GM19023 (cell line): ENCODE data around the gene CARS1.
"Not testable (repeated sequence)": the region's sequence is repeated elsewhere in the genome, so short reads cannot be mapped to it uniquely, and the experiment has no call there.

ENCODE experiments used
- ATAC-seq: cut with Tn5 transposase; IDR thresholded peaks from one replicate; pipeline ENCODE4 v1.9.1; 2021; ENCODE audit warnings: mild to moderate bottlenecking, moderate library complexity; ENCODE audit not compliant: unreplicated experiment

CARS1 gene

DNA sequence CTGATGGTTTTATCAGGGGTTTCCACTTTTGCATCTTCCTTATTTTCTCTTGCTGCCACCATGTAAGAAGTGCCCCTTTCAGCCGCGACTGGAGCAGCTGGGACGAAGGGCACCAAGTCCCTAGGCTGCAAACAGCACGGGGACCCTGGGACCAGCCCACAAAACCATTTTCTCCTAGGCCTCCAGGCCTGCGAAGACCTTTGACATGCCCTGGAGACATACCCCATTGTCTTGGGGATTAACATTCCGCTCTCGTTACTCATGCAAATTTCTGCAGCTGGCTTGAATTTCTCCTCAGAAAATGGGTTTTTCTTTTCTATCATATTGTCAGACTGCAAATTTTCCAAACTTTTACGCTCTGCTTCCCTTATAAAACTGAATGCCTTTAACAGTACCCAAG is 6.7 kb upstream of the CARS1 start:
- ATAC-seq = not testable (repeated sequence)

DNA sequence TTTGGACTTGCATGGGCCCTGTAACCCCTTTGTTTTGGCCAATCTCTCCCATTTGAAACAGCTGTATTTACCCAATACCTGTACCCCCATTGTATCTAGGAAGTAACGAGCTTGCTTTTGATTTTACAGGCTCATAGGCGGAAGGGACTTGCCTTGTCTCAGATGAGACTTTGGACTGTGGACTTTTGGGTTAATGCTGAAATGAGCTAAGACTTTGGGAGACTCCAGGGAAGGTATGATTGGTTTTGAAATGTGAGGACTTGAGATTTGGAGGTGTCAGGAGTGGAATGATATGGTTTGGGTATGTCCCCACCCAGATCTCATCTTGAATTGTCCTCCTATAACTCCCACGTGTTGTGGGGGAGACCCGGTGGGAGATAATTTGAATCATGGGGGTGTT is 6.2 kb upstream of the CARS1 start:
- ATAC-seq = not testable (repeated sequence)

DNA sequence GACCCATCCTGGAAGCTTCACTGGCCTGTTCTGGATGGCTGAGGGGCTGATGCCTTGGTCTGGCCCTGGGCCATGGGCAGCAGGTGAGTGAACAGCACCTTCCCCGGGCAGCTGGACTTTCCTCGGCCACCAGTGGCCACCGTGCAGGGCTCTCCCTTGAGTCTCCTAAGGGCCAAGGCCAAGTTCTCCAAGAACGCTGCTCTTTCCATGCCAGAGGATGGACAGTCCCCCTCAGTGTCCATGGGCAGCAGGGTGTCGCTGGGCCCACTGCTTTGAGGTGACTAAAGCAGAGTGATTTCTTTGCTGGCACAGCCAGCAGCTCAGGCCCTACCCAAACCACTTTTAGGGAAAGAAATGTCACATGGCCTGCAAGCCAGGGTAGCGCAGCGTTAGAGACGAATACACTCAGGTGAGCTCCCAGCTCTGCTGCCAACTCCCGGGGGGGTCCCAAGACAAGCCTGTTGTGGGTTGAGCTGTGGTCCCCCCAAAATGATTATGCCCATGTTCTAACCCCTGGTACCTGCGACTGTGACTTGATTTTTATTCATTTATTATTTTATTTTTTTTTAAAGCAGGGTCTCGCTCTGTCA is 3.3 kb upstream of the CARS1 start:
- ATAC-seq = no peak

DNA sequence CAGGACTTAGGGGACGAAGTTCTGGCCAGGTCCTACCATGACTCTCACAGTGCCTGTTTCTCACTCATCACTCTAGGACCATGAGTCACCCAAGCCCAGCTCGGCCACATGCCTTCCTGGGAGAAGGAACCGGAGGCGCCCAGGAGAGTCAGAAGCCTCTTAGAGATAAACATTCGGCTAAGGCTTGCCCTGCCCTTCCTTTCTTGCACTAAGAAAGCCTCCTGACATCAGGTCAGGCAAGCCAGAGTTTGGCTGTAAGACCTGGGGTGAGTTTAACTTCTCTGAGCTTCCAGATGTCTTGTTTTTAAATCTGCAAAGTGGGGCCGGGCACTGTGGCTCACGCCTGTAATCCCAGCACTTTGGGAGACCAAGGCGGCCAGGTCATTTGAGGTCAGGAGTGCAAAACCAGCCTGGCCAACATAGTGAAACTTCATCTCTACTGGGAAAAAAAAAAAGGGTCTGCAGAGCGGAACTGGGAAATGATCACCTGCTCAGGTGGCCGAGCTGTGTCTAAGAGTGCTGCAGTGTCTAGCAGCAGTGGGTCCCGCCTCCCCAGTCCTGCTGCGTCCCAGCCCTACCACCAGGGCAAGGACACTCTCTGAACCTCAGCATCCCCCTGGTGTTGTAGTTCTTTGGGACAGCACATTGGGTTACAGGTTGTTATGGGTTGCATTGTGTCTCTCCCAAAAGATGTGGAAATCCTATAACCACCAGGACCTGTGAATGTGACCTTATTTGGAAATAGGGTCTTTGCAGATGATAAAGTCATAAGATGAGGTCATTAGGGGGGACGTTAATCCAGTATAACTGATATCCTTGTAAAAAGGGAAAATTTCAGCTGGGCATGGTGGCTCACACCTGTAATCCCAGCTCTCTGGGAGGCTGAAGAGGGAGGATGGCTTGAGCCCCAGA is 1.8 kb upstream of the CARS1 start:
- ATAC-seq = no peak

DNA sequence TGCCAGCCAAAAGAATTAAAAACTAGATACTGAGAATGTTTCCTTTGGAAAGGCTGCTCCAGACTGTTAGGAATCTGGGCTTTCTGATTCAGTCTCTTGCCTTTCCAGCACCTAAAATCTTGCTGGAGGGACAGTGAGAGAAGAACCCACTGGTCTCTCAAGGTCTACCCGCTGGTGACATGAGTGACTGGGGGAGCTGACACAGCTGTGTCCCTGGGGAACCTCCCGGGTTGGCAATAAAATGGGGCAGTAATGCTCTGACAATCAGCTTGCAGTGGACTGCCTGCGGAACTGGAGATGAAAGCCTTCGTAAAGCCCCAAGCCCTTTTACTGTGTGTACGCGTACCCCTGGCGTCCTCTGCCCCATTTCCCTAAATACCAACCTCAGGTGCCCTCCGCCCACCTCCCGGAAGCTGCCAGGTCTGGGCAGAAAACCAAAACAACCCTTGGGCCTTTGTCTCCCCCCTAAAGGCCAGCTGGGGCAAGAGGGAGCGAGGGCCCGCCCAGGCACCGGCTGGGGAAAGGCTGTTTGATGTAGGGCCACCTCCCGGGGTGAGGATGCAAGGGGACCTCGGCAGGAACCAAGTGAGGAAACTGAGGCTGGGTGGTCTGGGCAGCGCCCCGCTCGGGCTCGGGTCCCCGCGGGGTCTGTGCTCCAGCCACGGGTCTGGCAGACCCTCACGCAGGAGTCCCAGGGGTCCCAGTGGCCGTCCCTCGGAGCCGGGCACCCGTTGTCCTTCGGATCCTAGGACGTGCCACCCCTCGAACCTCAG is 741 bp downstream of the CARS1 start:
- ATAC-seq = peak; percentile 15

DNA sequence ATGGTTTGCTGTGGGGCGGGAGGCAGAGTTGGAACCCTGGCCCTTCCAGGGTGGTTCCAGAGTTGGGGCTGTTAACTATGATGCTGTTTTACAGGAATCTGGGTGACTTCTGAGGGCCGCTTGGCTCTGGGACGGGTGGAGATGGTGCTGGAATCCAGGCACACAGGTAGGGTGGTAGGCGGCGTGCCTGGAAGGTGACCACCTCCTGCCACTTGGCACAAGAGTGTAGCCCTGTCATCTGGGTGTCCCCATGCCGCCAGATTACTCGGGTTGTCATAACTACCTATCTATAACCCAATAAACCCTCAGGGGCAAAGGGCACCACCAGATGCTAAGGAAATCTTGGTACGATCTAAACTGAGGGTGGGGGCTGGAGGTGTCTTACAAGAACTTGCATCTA is 1.3 kb downstream of the CARS1 start:
- no peak for ATAC-seq

DNA sequence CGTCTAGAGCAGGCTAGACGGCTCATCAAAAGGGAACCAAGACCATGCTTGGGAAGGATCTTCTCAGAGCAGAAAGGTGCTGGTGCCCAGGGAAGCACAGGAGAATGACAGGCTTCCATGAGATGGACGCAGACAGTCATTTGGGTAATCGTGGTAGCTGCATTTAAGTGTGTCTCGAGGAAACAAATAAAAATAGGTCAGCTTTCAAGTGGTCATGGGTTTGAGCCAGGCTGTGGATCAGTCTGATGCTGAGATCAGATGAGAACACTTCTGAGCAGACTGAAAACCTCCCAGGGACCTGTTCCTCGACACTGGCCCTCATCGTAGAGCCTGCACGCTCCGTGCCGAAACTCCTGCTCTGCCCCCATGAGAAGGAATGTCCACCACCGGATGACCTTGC is 4.7 kb downstream of the CARS1 start:
- ATAC-seq = no peak

DNA sequence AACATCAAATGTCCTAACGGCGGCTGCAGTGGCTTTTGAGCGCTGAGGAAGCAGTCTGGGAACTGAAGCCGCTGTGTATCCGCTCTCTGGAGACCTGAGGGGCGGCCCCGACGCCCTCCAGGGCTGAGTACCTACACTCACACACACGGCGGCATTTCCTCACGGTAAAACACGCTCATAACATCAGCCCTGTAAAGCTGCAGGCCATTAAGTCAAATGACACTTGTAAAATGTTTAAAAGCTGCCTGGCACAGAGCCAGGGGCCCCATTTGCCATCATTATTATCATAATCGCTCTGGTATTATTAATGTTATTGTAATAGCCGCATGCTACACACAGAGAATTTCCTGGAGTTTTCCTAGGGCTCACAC is 5.1 kb downstream of the CARS1 start:
- ATAC-seq = no peak

DNA sequence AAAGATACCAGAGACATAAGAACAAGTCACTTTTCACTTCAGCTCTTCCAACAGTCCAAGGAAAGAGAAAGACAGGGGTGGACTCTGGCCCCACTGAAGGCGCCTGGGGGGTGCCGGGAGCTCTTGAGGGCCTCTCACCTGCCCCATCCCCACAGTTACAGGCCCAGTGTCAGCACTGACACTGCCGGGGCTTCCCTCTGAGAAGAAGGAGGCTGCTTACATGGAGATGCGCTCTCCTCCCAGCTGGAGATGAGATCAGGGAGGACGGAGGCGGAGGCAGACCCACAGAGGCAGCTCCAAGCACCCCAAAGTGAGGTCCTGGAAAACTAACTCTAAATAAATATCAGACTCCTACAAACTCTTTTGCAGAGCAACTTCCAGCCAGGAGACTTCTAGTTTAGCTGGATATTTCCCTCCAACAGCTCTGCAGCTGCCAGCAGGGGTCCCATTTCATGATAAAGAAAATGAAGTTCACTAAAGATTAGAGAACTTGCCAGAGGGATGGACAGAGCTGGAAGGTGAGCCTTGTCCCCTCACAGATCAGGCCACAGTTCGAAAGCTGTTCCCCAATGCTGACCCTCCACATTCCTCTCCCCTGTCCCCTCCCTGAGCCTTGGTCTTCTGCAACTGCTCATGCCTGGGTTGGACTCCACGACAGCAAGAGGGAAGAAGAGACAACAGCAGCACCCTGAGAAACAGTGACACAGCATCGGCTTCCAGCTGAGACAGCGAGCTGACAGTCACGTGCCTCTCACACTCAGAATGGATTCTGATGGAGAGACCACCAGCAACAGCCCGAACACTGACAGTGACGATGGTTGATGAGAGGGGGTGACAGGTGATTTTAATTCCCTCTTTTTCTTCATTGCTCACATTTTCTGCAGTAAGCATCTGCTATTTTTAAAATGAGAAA is 5.8 kb downstream of the CARS1 start:
- ATAC-seq = no peak

DNA sequence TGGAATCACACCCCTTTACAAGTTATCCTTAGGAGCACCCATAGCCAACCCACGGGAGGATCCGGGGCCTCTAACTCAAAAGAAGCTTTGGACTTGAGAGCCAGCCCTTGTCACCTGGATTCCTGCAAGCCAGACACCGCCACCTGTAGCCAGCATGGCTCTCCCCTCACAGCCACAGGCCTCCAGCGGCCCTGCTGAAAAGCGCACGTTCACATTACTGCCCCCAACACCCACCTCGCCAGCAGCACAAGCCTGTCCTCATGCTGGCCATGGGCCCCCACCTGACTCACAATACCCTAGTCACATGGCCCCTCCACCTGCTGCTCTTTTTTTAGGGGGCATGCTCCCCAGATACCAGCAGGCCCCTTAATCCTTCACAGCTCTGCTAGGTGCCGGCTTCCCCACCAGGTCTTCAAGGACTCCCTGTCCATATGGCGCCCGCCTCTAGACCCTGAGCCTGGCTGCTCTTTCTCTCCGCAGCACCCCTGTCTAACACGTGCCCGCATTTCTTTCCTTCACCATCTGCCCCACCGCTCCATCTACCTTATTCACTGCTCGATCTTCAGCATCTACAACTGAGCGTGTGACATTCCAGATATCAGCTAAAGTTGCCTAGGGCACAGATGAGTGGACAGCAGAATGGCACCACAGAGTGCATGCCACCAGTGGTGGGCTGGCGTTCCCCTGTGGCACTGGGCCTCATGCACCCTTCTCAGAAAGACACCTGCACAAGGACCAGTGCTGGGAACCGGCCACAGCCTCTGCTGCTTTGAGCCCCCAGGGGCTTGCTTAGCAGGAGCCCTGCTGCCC is 6.6 kb downstream of the CARS1 start:
- no peak for ATAC-seq

DNA sequence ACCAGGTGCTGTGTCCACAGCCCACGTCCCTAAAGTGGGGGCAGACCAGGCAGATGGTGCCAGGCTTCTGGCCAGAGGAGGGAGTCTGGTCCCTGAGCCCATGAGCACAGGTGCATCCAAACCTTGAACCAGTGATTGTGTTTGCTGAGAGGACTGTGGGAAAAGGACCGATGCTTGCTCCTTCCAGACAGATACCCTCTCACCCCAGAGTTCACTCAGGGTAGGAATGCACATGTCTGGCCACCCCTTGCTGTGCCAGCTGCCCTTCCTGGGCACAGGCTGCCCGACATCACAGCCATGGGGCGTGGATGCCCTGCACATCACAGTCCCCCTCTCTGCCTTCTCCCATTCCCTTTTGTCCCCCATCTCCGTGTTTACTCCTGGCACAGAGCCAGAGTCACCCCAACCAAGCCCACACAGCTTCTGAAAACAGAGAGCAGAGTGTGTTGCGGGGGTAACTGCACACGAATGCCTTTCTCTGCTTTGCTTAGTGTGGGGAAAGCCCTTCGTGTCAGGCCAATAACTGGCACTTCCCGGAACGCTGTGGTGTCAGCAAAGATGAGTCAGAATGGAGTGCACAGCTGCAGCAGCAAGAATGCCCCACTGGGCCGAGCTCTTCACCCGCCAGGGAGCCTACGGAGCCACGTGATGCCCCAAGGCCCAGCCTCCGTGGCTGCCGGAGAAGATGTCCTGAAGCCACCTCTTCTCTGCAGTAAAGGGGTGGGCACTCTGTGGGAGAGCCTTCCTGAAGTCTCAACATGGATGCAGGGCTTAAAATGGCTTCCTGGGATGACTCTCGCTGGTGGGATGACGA is 7.6 kb downstream of the CARS1 start:
- peak; percentile 94 for ATAC-seq

DNA sequence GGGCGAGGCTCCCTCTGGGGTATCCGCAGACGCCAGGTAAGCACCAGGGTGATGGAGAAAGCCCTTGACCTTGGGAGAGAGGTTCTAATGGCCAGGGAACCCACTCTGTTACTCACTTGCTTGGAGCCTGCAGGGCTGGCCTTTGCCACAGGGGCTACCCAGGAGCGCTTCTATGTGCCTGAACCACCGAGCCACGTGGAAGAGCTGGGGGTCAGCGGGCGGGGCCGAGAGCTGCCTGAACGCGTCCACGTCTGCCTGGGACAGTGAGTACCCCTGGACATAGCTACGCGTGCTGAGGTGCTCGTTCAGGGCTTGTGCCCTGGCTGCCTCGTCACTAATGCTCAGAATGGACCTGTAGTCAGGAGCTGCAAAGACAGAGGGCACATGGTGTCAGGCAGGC is 9.6 kb downstream of the CARS1 start:
- ATAC-seq = no peak

DNA sequence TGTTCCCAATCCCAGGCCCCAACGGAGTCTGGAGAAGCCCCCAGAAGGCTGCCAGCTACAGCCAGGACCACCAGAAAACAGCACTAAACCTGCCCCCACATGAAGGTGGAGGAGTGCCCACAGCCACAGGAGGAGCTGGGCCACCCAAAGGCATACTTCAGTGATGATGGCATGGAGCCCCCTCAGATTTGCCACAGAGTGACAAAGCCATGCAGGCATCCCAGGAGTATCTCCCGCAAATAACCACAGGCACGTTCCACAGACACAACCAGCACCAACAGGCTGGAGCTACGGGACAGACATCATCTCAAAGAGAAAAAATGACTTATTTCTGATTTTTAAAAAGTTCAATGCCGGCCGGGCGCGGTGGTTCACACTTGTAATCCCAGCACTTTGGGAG is 10.6 kb downstream of the CARS1 start:
- no peak for ATAC-seq

DNA sequence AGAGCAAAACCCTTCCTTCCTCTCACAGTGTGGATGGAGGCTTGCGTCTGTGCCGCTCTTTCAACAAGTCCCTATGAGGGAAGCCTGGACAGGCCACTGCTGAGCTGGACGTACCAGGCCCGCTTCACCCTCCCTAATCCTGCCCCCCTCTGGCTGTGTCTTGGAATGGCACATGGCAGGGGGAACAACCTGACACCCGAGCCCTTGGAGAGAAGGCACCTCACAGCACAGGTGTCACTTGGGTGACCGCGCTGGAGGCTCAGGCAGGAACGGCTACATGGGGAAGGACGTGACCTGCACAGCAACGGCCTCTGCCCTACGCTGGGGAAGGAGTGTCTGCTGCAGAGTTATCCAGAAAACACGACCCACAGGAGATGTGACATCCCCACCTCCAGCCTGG is 11.0 kb downstream of the CARS1 start:
- no peak for ATAC-seq

DNA sequence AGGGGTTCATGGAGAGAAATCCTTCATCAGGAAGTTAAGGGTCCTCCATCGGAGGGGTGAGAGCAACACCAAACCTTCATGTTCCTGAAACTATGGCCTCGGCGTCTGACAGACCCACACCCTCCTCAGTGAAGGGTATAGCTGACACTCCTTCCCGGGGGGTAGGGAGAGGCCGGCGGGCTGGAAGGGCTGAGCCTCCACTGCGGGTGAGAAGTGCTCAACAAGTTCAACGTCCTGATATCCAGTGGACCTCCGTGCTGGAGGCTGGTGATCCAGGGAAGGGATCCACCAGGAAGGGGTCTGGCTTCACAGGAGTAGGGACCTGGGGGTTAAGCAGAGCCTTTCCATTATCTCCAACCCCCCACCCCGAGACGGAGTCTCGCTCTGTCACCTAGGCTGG is 12.3 kb downstream of the CARS1 start:
- ATAC-seq = no peak

DNA sequence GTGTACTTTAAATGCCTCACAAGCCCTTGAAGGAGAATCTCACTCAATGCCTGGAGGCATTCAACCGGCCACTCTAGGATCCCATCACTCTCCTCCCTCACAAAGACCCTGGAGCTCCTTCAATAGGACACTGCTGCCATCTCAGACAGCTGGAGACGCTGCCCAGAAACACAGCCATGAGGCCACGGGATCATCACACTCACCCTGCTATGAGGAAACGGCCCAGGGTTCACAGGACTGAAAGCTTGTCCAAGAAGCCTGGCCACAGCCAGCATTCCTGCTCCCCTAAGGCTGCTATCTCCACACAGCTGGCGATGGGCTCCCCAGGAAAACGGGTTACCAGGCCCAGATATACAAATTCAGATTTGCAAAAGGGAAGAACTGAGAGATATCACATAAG is 13.2 kb downstream of the CARS1 start:
- ATAC-seq = no peak

DNA sequence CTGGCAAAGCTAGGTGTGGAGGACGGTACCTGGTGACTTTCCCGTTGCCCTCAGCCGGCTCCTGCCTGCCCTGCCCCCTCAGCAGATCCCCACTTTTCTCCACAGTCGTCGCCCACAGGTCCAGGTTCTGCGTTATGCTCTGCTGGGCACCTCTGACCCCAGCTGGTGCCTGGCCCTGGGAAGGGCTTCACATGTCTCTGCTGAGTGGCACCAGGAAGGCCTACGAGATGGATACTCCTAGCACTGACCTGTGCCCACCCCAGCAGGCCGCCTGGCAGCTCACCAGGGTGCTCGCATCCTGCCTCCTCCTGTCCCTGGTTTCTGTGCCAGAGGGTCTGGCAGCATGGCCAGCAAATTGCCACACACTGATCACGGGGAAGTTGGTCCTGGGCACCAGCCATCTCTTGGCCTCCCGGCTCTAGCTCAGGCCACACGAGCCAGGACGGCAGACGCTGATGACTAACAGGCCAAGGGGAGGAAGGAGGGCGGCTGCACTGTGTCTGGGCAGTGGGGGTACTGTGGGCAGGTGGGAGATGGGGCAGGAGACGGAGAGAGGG is 13.8 kb downstream of the CARS1 start:
- no peak for ATAC-seq

DNA sequence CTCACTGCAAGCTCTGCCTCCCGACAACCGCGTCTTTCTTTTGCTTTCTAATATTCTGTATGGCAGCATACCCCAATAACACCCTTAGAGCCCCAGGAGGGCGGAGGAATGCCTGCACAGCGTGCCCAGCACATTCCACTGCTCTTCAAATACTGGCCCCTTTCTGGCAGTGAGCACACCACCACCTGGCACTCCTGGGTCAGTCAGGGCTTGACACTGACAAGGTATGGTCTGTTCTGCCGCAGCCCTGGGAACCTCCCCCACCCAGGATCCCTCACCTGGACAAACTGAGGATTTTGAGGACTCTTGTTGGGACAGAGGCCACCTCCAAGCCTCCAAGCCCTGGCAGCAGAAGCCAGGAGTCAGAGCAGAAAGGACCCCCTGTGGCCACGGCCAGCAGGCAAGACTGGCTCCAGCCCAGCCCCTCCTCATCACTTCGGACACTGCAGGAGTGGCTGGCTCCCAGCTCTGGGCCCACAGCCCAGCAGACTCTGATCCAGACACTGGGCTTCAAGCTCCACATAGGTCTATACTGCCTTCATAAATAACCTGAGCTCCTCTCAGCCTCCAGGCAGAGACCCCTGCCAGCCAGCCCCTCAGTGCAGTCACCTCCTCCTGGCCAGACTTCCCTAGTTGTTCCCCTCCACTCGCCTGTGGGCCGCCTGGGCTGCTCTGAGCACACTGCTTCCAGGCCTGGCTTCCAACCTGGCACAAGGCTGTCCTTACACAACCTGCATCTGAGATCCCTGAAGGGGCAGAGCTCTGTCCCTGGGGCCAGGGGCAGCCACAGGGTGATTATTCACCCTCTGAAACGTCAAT is 14.5 kb downstream of the CARS1 start:
- no peak for ATAC-seq
